ENCODE data around the gene PHF23.

DNA sequence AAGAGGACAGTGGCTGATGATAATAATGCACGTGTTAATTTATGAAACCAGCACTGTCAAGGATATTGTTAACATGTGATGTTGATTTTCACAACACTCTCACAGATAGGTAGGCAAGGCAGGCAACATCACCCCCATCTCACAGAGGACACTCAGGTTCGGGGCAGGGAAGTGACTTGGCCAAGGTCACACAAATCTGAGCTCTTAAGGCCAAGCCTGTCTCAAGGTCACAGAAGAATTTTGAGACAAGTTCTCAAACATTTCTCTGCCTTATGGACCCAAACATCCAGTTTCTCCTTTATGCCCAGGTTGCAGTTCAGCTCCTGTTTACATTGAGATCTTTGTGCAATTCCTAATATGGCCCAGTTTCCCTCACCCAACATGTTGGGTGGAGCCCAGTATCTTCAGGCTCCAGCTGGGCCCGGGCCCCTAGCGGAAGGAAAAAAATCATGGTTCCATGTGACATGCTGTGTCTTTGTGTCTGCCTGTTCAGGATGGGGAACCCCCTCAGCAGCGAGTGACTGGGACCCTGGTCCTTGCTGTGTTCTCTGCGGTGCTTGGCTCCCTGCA lies 43.6 kb upstream of the PHF23 start:
- TF ChIP-seq CTCF (IDR thresholded peaks at IDR 0.05): no peak
- no peak for TF ChIP-seq ZFX (IDR thresholded peaks at IDR 0.05; ENCODE audit: borderline replicate concordance)

Data from 22Rv1 (cell line).